ENCODE data around the gene MAP3K5. TPM values are rescaled to one million over a fixed set of nuclear protein-coding genes. Genes with fewer than 3 reads are reported as not detected.

The MAP3K5 gene
- total RNA-seq, 1 experiment from 2014 or later = 8.1 TPM

DNA sequence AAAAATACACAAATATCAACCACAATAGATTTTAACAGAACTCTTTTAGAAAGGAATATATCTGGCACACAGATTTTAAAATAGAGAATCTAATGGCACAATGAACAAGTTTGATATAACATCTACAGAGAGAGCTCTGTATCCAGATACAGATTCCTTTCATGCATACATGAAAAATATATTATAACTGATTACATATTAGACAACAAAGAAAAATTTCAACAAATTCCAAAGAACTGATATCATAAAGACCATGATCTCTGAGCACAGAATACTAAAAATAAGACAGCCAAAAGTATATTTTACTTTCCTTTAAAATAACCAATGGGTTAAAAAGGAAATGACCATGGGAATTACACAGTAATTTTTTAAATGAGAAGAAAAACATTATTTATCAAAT lies 167.9 kb downstream of the MAP3K5 start:
- ATAC-seq = no peak
- Histone ChIP-seq H3K27me3 (ENCODE audit: control insufficient read depth, insufficient read depth, low read length) (no peaks in the 10 kb centered on the region), H3K9me3 (ENCODE audit: control insufficient read depth, insufficient read depth, low read depth, low read length) (no peaks in the 10 kb centered on the region), H3K4me3 (ENCODE audit: low read depth in 2 of 2, low read length in 2 of 2) (no peak overlapping the region), H3K27ac (ENCODE audit: low read length) (no peak overlapping the region), H3K4me1 (ENCODE audit: control insufficient read depth, insufficient read depth, low read length) (no peaks in the 10 kb centered on the region), H3K36me3 (ENCODE audit: control insufficient read depth, insufficient read depth, low read length) (no peaks in the 10 kb centered on the region)
- ChIA-PET CTCF (no interaction called here), POLR2A (no interaction called here)
- TF ChIP-seq POLR2AphosphoS5 (IDR thresholded peaks at IDR 0.05; ENCODE audit: low read depth, low read length) = no peak
- no peak for TF ChIP-seq TCF7L2 (IDR thresholded peaks at IDR 0.05; ENCODE audit: low read depth, low read length)
- TF ChIP-seq SIN3A (IDR thresholded peaks at IDR 0.05; ENCODE audit: borderline replicate concordance, insufficient read depth, low read depth, low read length) = no peak
- TF ChIP-seq, protein P1, sequence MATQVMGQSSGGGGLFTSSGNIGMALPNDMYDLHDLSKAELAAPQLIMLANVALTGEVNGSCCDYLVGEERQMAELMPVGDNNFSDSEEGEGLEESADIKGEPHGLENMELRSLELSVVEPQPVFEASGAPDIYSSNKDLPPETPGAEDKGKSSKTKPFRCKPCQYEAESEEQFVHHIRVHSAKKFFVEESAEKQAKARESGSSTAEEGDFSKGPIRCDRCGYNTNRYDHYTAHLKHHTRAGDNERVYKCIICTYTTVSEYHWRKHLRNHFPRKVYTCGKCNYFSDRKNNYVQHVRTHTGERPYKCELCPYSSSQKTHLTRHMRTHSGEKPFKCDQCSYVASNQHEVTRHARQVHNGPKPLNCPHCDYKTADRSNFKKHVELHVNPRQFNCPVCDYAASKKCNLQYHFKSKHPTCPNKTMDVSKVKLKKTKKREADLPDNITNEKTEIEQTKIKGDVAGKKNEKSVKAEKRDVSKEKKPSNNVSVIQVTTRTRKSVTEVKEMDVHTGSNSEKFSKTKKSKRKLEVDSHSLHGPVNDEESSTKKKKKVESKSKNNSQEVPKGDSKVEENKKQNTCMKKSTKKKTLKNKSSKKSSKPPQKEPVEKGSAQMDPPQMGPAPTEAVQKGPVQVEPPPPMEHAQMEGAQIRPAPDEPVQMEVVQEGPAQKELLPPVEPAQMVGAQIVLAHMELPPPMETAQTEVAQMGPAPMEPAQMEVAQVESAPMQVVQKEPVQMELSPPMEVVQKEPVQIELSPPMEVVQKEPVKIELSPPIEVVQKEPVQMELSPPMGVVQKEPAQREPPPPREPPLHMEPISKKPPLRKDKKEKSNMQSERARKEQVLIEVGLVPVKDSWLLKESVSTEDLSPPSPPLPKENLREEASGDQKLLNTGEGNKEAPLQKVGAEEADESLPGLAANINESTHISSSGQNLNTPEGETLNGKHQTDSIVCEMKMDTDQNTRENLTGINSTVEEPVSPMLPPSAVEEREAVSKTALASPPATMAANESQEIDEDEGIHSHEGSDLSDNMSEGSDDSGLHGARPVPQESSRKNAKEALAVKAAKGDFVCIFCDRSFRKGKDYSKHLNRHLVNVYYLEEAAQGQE (IDR thresholded peaks at IDR 0.05; ENCODE audit: insufficient read depth in 1 of 2, low read depth in 2 of 2, low read length in 1 of 2) = no peak
- TF ChIP-seq, protein P2, sequence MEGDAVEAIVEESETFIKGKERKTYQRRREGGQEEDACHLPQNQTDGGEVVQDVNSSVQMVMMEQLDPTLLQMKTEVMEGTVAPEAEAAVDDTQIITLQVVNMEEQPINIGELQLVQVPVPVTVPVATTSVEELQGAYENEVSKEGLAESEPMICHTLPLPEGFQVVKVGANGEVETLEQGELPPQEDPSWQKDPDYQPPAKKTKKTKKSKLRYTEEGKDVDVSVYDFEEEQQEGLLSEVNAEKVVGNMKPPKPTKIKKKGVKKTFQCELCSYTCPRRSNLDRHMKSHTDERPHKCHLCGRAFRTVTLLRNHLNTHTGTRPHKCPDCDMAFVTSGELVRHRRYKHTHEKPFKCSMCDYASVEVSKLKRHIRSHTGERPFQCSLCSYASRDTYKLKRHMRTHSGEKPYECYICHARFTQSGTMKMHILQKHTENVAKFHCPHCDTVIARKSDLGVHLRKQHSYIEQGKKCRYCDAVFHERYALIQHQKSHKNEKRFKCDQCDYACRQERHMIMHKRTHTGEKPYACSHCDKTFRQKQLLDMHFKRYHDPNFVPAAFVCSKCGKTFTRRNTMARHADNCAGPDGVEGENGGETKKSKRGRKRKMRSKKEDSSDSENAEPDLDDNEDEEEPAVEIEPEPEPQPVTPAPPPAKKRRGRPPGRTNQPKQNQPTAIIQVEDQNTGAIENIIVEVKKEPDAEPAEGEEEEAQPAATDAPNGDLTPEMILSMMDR (IDR thresholded peaks at IDR 0.05) = no peak
- in situ Hi-C loops (cut with HindIII; ENCODE audit: low pct_unique_long_range_greater_than_20kb, low sequenced_read_pairs) = no loop called here
- DNase-seq (ENCODE audit: low read depth, low spot score) = no peak
- BruUV-seq (replicated peaks) = no TSS peak
- intact Hi-C loops (cut with micrococcal nuclease; ENCODE audit: unreplicated experiment) = no loop called here

DNA sequence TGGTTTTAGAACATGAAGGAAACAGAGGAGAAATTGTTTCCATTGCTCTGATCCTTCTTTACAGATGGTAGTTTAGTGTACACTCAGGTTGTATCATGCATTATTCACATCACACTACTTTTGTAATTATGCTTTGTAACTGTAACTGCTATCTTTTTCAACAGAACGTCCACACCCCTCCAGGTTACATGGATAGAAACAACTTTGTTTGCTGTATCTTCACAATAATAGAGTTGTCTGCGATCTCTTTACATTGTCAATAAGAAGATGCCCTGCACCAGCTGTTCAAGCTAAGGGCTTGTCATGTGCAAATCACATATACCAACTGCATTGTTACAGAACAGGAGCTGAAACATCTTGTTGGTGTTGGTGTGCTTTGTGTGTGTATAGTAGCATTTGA lies 174.2 kb downstream of the MAP3K5 start:
- Histone ChIP-seq H3K4me3 (ENCODE audit: low read depth in 2 of 2, low read length in 2 of 2) (no peak overlapping the region), H3K27me3 (ENCODE audit: control insufficient read depth, insufficient read depth, low read length) (no peaks in the 10 kb centered on the region), H3K36me3 (ENCODE audit: control insufficient read depth, insufficient read depth, low read length) (no peaks in the 10 kb centered on the region), H3K27ac (ENCODE audit: low read length) (no peak overlapping the region), H3K9me3 (ENCODE audit: control insufficient read depth, insufficient read depth, low read depth, low read length) (no peaks in the 10 kb centered on the region), H3K4me1 (ENCODE audit: control insufficient read depth, insufficient read depth, low read length) (no peaks in the 10 kb centered on the region)
- no TSS peak for BruUV-seq (replicated peaks)
- no peak for ATAC-seq
- CTCF ChIA-PET = interaction anchor here (0.6 kb wide), 1 partner anchor 480 kb away, joined by 4 read pairs; no protein-coding TSS in a partner anchor
- intact Hi-C loops (cut with micrococcal nuclease; ENCODE audit: unreplicated experiment) (no loop called here), in situ Hi-C loops (cut with HindIII; ENCODE audit: low pct_unique_long_range_greater_than_20kb, low sequenced_read_pairs) (no loop called here)
- POLR2A ChIA-PET = interaction anchor here (0.6 kb wide), 1 partner anchor 18 kb away, joined by 23 read pairs; no protein-coding TSS in a partner anchor
- DNase-seq (ENCODE audit: low read depth, low spot score) = no peak
- no peak for TF ChIP-seq SIN3A (IDR thresholded peaks at IDR 0.05; ENCODE audit: borderline replicate concordance, insufficient read depth, low read depth, low read length)
- TF ChIP-seq POLR2AphosphoS5 (IDR thresholded peaks at IDR 0.05; ENCODE audit: low read depth, low read length) = no peak
- TF ChIP-seq, protein P2 (IDR thresholded peaks at IDR 0.05) = no peak
- no peak for TF ChIP-seq TCF7L2 (IDR thresholded peaks at IDR 0.05; ENCODE audit: low read depth, low read length)
- TF ChIP-seq, protein P1 (IDR thresholded peaks at IDR 0.05; ENCODE audit: insufficient read depth in 1 of 2, low read depth in 2 of 2, low read length in 1 of 2) = no peak

All from Panc1 (cell line).